Pancreas (tissue), 10 donors: ENCODE results near the gene NMRAL1. TPM values are rescaled to one million over a fixed set of nuclear protein-coding genes. Genes with fewer than 3 reads are reported as not detected.

Experiments used
- ATAC-seq, 4 donors: fragments of 200-7000 bp; cut with Tn5 transposase; one replicate each; pipeline versions ENCODE4 v1.8.0 to v1.9.1; 2020; ENCODE audit warnings: mild to moderate bottlenecking in 4 of 4, moderate library complexity in 4 of 4
- DNase-seq, 6 donors: peaks; one replicate each; pipeline ENCODE4 v3.0.0-alpha.2; 2020
- FAIRE-seq: peaks from 2 replicates; lab custom pipeline; 2012; peaks lifted over from hg19 to GRCh38; lab: Jason Lieb, UNC
- H3K27ac ChIP-seq, 4 donors: fragments of 200-600 bp; sonication (generic); 1 replicate in 3 of 4; 2 replicates in 1 of 4; pipeline versions ENCODE4 v1.5.0 to v1.8.0; 2020
- H3K27me3 ChIP-seq, 4 donors: fragments of 200-600 bp; one replicate each; pipeline ENCODE4 v1.8.0; 2021
- H3K36me3 ChIP-seq, 3 donors: fragments of 200-600 bp; sonication (generic) in 1 of 3; one replicate each; pipeline versions ENCODE4 v1.5.0 to v1.8.0; 2020 to 2021
- H3K4me1 ChIP-seq, 3 donors: fragments of 200-600 bp; one replicate each; pipeline ENCODE4 v1.8.0; 2021
- H3K4me3 ChIP-seq, 4 donors: fragments of 200-600 bp; sonication (generic) in 2 of 4; one replicate each; pipeline versions ENCODE4 v1.5.0 to v1.8.0; 2020 to 2021
- H3K9me3 ChIP-seq, 4 donors: fragments of 200-600 bp; one replicate each; pipeline ENCODE4 v1.8.0; 2021
- WGBS, 2 donors: extraction: QIAGEN DNeasy Blood & Tissue Kit; methylation state at CpG; one replicate each; pipeline ENCODE4 v1.1.7; 2013; 5-methylcytosine and 5-hydroxymethylcytosine counted together
- intact Hi-C, 3 donors: fragments of 100-400 bp; cut with DNase I; formaldehyde crosslinking; loops; one replicate each; pipeline versions ENCODE4 v1.11.1 to v1.14.2; 2022
- polyA plus RNA-seq, 2 donors: library from polyadenylated mRNA; stranded (reverse); fragments of 200-250 nt; gene quantifications; one replicate each; pipeline ENCODE4 v1.2.3, GENCODE V29; 2013
- total RNA-seq, 6 donors: library from RNA; stranded (reverse); fragmentation: NEBNext Ultra II Directional in 4 of 6; extraction: Animal tissue kit (Norgen Biotek cat#: 25700) in 4 of 6; gene quantifications; one replicate each; pipeline versions ENCODE4 v1.2.1 to v1.2.4, GENCODE V29; 2021 to 2023
- TF ChIP-seq, protein P1 (sequence below), 4 donors: fragments of 200-600 bp; sonication (generic) in 3 of 4; IDR thresholded peaks; one replicate each; pipeline versions ENCODE4 v1.5.0 to v1.8.0; 2021; ENCODE audit warnings: antibody characterized with exemption in 4 of 4
- donor health status: healthy with polysubstance abuse.
- donor health status: DM: no; HTN: no; CAD: no; lungs with moderate emphysema.
- donor health status: DM: no; HTN: no; CAD: no.
- donor health status: control.
- donor health status: control.
- donor health status: Bipolar disorder and iron deficiency.
- donor health status: DM: yes; HTN: yes; CAD: no.
- donor health status: DM: no; HTN: no; CAD: no.
- donor health status: DM: no; HTN: no; CAD: no.
- donor health status: DM: yes; HTN: yes; CAD: no.

NMRAL1 gene
- total and polyA plus RNA-seq, 8 donors, result 21.9 to 84.7 (median 25.1) TPM

- peaks cover 0 to 5% (median 0%) of the 10 kb centered on the region in 3 donors for H3K4me1 ChIP-seq
- peaks cover 0 to under 1% (median 0%) of the 10 kb centered on the region in 3 donors for H3K36me3 ChIP-seq
- no peaks in the 10 kb centered on the region for H3K9me3 ChIP-seq
- DNase-seq (no peak), ATAC-seq (no peak), FAIRE-seq (no peak)
- intact Hi-C loops, result no loop called here
- WGBS, 2 donors, result 90 to 91% methylated on average over 8 of the region's 8 CpGs
- no peak overlapping the region for H3K27ac ChIP-seq
- TF ChIP-seq, protein P1, sequence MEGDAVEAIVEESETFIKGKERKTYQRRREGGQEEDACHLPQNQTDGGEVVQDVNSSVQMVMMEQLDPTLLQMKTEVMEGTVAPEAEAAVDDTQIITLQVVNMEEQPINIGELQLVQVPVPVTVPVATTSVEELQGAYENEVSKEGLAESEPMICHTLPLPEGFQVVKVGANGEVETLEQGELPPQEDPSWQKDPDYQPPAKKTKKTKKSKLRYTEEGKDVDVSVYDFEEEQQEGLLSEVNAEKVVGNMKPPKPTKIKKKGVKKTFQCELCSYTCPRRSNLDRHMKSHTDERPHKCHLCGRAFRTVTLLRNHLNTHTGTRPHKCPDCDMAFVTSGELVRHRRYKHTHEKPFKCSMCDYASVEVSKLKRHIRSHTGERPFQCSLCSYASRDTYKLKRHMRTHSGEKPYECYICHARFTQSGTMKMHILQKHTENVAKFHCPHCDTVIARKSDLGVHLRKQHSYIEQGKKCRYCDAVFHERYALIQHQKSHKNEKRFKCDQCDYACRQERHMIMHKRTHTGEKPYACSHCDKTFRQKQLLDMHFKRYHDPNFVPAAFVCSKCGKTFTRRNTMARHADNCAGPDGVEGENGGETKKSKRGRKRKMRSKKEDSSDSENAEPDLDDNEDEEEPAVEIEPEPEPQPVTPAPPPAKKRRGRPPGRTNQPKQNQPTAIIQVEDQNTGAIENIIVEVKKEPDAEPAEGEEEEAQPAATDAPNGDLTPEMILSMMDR (IDR thresholded peaks at IDR 0.05), result no peak
- H3K4me3 ChIP-seq, result no peak overlapping the region
- no peaks in the 10 kb centered on the region for H3K27me3 ChIP-seq
These were observed 62.3 kb downstream of the NMRAL1 start for GRCh38 chr16:4412159-4412558.

Other genes with a start within 250 kb of the NMRAL1 start
- gene SRL, start 232.5 kb downstream of the NMRAL1 start, total RNA-seq, result under 1 TPM; 0.12 to 0.24 (median 0.19) TPM
- gene SRL, start 232.5 kb downstream of the NMRAL1 start, polyA plus RNA-seq, result under 1 TPM; 0.40 to 0.42 TPM
- gene TFAP4, start 201.6 kb downstream of the NMRAL1 start, total RNA-seq, result 10 to 100 TPM in 4 of 6 donors, 1 to 10 TPM in 2; 8.6 to 17.9 (median 12.9) TPM
- 10 to 100 TPM in 1 of 2 donors, 1 to 10 TPM in 1; 6.1 to 10.7 TPM for gene TFAP4, start 201.6 kb downstream of the NMRAL1 start, polyA plus RNA-seq
- gene GLIS2, start 158.6 kb downstream of the NMRAL1 start, total RNA-seq, result 10 to 100 TPM in 4 of 6 donors, 1 to 10 TPM in 2; 5.5 to 14.9 (median 10.9) TPM
- 10 to 100 TPM in 1 of 2 donors, 1 to 10 TPM in 1; 7.3 to 15.1 TPM for gene GLIS2, start 158.6 kb downstream of the NMRAL1 start, polyA plus RNA-seq
- 10 to 100 TPM; 12.2 to 29.6 (median 22.7) TPM for gene PAM16, start 123.3 kb downstream of the NMRAL1 start, total RNA-seq
- gene PAM16, start 123.3 kb downstream of the NMRAL1 start, polyA plus RNA-seq, result 100 to 1,000 TPM in 1 of 2 donors, 10 to 100 TPM in 1; 69.6 to 106 TPM
- 10 to 100 TPM in 1 of 6 donors, 1 to 10 TPM in 5; 3.1 to 10.1 (median 7.9) TPM for gene VASN, start 102.8 kb downstream of the NMRAL1 start, total RNA-seq
- gene VASN, start 102.8 kb downstream of the NMRAL1 start, polyA plus RNA-seq, result 10 to 100 TPM in 1 of 2 donors, 1 to 10 TPM in 1; 9.0 to 14.8 TPM
- gene CORO7, start 58.0 kb downstream of the NMRAL1 start, total RNA-seq, result 10 to 100 TPM in 4 of 6 donors, 1 to 10 TPM in 2; 8.4 to 21.4 (median 14.2) TPM
- gene CORO7, start 58.0 kb downstream of the NMRAL1 start, polyA plus RNA-seq, result 10 to 100 TPM; 26.7 to 29.6 TPM
- gene DNAJA3, start 48.8 kb downstream of the NMRAL1 start, total RNA-seq, result 10 to 100 TPM; 21.0 to 33.7 (median 21.5) TPM
- gene DNAJA3, start 48.8 kb downstream of the NMRAL1 start, polyA plus RNA-seq, result 10 to 100 TPM; 20.3 to 23.0 TPM
- gene HMOX2, start 1.8 kb upstream of the NMRAL1 start, total RNA-seq, result 10 to 100 TPM; 12.8 to 22.0 (median 18.5) TPM
- gene HMOX2, start 1.8 kb upstream of the NMRAL1 start, polyA plus RNA-seq, result 10 to 100 TPM; 18.9 to 29.6 TPM
- gene CDIP1, start 64.1 kb upstream of the NMRAL1 start, total RNA-seq, result 10 to 100 TPM; 16.3 to 20.1 (median 18.9) TPM
- 10 to 100 TPM; 13.6 to 24.4 TPM for gene CDIP1, start 64.1 kb upstream of the NMRAL1 start, polyA plus RNA-seq
- gene C16orf96, start 81.7 kb upstream of the NMRAL1 start, total RNA-seq, result under 1 TPM; 0.28 to 0.47 (median 0.34) TPM
- under 1 TPM; 0.30 to 0.31 TPM for gene C16orf96, start 81.7 kb upstream of the NMRAL1 start, polyA plus RNA-seq
- 10 to 100 TPM in 5 of 6 donors, 1 to 10 TPM in 1; 9.1 to 19.4 (median 14.3) TPM for gene UBALD1, start 140.3 kb upstream of the NMRAL1 start, total RNA-seq
- 10 to 100 TPM; 29.3 to 42.5 TPM for gene UBALD1, start 140.3 kb upstream of the NMRAL1 start, polyA plus RNA-seq
- gene MGRN1, start 150.2 kb upstream of the NMRAL1 start, total RNA-seq, result 10 to 100 TPM; 29.0 to 43.8 (median 33.0) TPM
- gene MGRN1, start 150.2 kb upstream of the NMRAL1 start, polyA plus RNA-seq, result 10 to 100 TPM; 17.2 to 29.9 TPM
- 10 to 100 TPM in 5 of 6 donors, 1 to 10 TPM in 1; 7.0 to 16.5 (median 12.8) TPM for gene NUDT16L1, start 218.9 kb upstream of the NMRAL1 start, total RNA-seq
- 10 to 100 TPM; 17.3 to 32.3 TPM for gene NUDT16L1, start 218.9 kb upstream of the NMRAL1 start, polyA plus RNA-seq